Skeletal muscle tissue (tissue), 4 donors: ENCODE data around the gene PGC. TPM values are rescaled to one million over a fixed set of nuclear protein-coding genes. Genes with fewer than 3 reads are reported as not detected.

Experiments
- H3K27ac ChIP-seq: one replicate; pipeline ENCODE4 v1.7.0; 2013; ENCODE audit warnings: mild to moderate bottlenecking, low read depth, low read length, inconsistent platforms
- H3K27me3 ChIP-seq, 3 donors: one replicate each; pipeline ENCODE4 v1.7.0; 2013; ENCODE audit warnings: low read length in 3 of 3; ENCODE audit not compliant: control insufficient read depth in 3 of 3, insufficient read depth in 3 of 3
- H3K36me3 ChIP-seq, 3 donors: one replicate each; pipeline ENCODE4 v1.7.0; 2013; ENCODE audit warnings: low read length in 3 of 3; ENCODE audit not compliant: control insufficient read depth in 3 of 3, insufficient read depth in 3 of 3
- H3K4me1 ChIP-seq, 3 donors: one replicate each; pipeline ENCODE4 v1.7.0; 2013; ENCODE audit warnings: low read length in 3 of 3, mild to moderate bottlenecking in 3 of 3; ENCODE audit not compliant: control insufficient read depth in 3 of 3, insufficient read depth in 3 of 3
- H3K4me3 ChIP-seq, 3 donors: one replicate each; pipeline ENCODE4 v1.7.0; 2013; ENCODE audit warnings: low read length in 3 of 3
- H3K9ac ChIP-seq, 3 donors: one replicate each; pipeline ENCODE4 v1.7.0; 2013; ENCODE audit warnings: low read length in 3 of 3, mild to moderate bottlenecking in 3 of 3, moderate library complexity in 2 of 3, low read depth in 1 of 3
- H3K9me3 ChIP-seq, 3 donors: one replicate each; pipeline ENCODE4 v1.7.0; 2013; ENCODE audit warnings: low read length in 3 of 3; ENCODE audit not compliant: control insufficient read depth in 3 of 3
- total RNA-seq: library from RNA; depleted of rRNA; stranded (reverse); fragments of >200 nt; gene quantifications from one replicate; pipeline ENCODE4 v1.2.3, GENCODE V29; 2014
- donor health status: Osteomylitis.

The PGC gene
- total RNA-seq, 1 donor from 2014 or later, result 0.52 TPM

DNA sequence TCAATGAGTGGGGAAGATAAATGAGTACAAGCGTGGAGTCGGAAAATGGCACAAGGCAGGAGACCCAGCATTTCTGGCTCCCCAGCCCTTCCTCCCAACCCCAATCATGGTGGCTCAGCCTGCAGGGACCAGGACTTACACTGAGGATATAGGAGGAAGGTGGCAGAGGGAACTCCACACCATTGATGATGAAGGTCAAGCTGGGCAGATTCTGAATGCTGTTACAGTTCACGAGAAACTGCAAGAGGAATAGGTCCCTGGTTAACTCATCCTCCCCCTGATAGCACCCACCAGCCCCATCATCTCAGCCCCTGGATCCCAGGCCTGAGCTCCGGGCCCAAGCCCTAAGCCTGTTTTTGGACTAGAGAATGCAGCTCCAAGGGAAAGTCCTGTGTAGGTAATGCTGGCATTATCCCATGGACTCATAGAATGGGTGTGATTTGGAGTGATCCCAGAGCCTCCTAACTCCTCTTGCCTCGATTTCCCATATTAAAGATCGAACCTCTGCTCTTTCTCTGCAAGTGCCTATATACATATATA lies 9.5 kb downstream of the PGC start:
- H3K4me1 ChIP-seq, result peaks cover 18 to 20% (median 20%) of the 10 kb centered on the region in 3 donors
- H3K27ac ChIP-seq, result no peak overlapping the region
- H3K9ac ChIP-seq, result no peak overlapping the region
- H3K27me3 ChIP-seq, result peaks cover 0 to 5% (median 0%) of the 10 kb centered on the region in 3 donors
- no peak overlapping the region for H3K4me3 ChIP-seq
- no peaks in the 10 kb centered on the region for H3K9me3 ChIP-seq
- peaks cover 0 to under 1% (median 0%) of the 10 kb centered on the region in 3 donors for H3K36me3 ChIP-seq

DNA sequence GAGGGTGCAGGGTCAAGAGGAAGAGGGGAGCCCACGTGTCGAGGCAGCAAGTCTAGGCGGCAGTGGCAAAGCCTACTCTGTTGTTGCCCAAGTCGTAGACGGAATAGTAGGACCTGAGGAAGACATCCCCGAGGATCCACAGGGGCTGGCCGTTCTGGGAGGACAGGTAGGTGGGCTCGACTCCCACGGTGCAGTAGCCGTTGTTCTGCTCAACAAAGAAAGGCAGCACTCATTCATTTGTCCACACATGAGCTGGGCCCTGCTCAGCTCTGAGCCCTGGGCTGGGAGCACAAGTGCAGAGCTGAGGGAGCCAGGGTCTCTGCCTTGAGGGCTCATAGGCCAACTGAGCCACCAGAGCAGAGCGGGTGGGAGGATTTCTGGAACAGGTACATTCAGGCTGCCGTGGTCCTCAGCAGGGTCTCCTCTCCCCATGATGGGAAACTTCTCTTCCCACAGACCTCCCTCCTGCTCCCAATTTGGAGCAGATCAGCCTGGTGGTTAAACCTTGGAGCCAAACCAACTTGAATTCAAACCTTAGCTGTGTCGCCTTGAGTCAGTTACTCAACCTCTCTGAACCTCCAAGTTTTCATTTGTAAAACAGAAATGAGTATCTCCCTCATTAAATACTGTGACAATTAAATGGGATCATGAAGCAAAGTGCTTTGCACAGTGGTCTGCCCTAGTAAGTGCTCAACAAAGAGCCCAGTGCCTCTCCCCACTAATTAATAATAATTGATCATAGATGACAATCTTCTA lies 10.2 kb downstream of the PGC start:
- Histone ChIP-seq H3K9ac (no peak overlapping the region), H3K27me3 (peaks cover 0 to 5% (median 0%) of the 10 kb centered on the region in 3 donors), H3K36me3 (peaks cover 0 to 3% (median 0%) of the 10 kb centered on the region in 3 donors), H3K9me3 (no peaks in the 10 kb centered on the region), H3K27ac (no peak overlapping the region), H3K4me3 (no peak overlapping the region), H3K4me1 (peaks cover 23 to 26% (median 26%) of the 10 kb centered on the region in 3 donors)

DNA sequence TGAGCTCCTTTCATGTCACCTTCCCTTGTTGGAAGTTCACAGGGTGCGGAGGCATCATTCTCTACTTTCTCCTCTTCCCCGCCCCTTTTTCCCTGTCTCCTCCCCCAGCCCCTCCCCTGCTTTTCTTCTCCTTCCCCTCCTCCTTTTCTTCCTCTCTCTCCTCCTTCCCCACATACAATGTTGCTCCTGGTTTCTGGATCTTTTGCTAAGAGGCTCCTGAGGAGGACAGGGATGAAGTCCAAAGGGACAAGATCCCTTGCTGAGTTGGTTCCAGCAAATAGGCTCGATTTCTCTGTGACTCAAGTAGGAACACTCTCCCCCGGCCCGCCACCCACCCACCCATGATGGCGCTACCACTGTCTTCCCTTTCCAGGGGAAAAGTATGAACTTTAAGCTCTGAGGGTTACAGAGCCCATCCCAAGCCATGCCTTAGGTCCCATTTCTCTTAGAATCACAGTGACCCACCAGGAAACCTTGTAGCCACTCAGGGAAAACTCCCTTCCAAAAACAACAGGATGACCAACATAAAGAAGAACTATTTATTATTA lies 10.9 kb downstream of the PGC start:
- Histone ChIP-seq H3K9ac (no peak overlapping the region), H3K4me3 (peak overlapping the region in 1 of 3 donors; percentile 20), H3K27me3 (peaks cover 0 to 5% (median 0%) of the 10 kb centered on the region in 3 donors), H3K4me1 (peaks cover 30 to 34% (median 33%) of the 10 kb centered on the region in 3 donors), H3K36me3 (peaks cover 0 to 3% (median 0%) of the 10 kb centered on the region in 3 donors), H3K27ac (no peak overlapping the region), H3K9me3 (no peaks in the 10 kb centered on the region)

DNA sequence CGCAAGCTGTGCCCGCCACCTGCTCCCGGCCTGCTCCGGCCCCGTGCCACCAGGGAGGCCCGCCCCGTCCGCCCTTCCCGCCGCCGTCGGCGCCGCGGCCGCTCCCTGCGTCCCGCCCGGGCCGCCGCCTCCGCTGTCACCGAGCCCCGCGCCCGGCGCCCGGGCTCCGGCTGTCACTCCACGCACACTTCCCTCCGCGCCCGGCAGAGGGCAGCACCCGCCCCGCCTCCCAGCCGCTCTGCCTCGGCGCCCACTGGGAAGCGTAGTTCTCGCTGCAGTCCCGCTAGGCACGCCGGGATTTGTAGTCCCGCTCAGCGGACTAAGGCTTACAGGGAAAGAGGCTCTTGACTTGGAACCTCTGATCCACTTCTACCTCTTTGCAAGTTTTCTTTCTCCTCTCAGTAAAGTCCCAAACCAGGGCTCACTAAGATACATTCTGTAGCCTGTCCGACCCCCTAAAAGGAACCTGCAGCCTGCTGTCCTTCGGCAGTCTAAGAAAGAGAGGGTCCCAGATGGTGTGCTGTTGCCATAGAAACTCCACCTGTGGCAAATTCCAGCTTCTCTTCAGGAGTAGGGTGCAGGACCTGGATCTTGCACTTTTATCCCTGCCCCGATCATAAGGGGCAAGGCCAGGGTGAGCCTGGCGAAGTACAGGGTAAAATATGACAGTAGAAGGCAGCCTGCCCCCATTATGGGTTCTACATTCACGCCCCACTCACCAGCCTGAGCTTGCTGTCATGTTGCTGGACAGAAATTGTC lies 11.6 kb downstream of the PGC start, which contains the start of gene TFEB:
TFEB (minus strand) TSS at position 182 of the 759 bp plus-strand sequence. CDS start 44,395 bp downstream, outside the sequence.
- H3K27me3 ChIP-seq, result peaks cover 0 to 5% (median 0%) of the 10 kb centered on the region in 3 donors

DNA sequence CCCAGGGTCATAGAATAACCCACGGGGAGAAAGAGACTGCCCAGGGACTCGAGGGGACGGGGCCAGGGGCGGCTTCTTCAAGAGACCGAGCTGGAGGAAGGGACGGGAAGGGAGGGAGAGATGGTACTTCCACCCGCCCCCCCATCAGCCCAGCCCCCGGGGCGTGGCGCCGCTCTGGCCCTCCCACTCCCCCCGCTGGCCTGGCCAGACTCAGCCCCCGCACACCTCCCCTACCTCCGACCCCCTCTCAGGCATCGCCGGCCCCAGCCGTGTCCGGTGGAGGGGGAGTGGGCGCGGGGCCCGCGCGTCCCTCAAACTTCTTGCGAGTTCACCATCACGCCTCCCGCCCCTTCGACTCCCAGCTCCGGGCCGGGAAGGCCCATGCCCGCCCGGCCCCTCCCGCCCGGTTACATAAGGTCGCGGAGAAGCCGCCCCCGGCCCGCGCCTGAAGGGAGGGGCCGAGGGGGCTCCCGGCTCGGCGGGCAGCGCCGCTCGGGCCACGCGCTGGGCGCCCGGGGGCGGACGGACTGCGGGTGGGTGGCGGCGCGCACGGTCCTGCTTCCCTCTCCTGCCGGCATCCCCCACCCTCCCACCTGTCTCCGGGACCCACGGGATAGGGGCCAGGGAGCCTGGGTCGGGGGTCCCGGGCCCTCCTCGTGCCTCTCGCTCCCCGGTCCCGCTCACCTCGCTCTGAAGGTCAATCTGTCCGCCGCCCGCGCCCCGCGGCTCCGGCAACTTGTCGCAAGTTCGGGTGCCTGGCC lies 12.4 kb downstream of the PGC start:
- Histone ChIP-seq H3K4me1 (peaks cover 41 to 48% (median 47%) of the 10 kb centered on the region in 3 donors), H3K27me3 (no peaks in the 10 kb centered on the region), H3K9me3 (no peaks in the 10 kb centered on the region), H3K9ac (peak overlapping the region; percentile 85 to 93 (median 87)), H3K4me3 (peak overlapping the region; percentile 74 to 81 (median 78)), H3K36me3 (peaks cover 0 to 3% (median 0%) of the 10 kb centered on the region in 3 donors), H3K27ac (peak overlapping the region; percentile 95)

More for the DNA sequence above, 11.6 kb downstream of the PGC start, which contains the start of gene TFEB:
- peak within 1 kb of the TSS; percentile 85 to 93 (median 87) for H3K9ac ChIP-seq
- H3K4me1 ChIP-seq, result peaks cover 34 to 40% (median 40%) of the 10 kb centered on the region in 3 donors
- H3K27ac ChIP-seq, result peak within 1 kb of the TSS; percentile 95
- peak within 1 kb of the TSS; percentile 74 to 81 (median 78) for H3K4me3 ChIP-seq
- no peaks in the 10 kb centered on the region for H3K9me3 ChIP-seq
- H3K36me3 ChIP-seq, result peaks cover 0 to 3% (median 0%) of the 10 kb centered on the region in 3 donors

DNA sequence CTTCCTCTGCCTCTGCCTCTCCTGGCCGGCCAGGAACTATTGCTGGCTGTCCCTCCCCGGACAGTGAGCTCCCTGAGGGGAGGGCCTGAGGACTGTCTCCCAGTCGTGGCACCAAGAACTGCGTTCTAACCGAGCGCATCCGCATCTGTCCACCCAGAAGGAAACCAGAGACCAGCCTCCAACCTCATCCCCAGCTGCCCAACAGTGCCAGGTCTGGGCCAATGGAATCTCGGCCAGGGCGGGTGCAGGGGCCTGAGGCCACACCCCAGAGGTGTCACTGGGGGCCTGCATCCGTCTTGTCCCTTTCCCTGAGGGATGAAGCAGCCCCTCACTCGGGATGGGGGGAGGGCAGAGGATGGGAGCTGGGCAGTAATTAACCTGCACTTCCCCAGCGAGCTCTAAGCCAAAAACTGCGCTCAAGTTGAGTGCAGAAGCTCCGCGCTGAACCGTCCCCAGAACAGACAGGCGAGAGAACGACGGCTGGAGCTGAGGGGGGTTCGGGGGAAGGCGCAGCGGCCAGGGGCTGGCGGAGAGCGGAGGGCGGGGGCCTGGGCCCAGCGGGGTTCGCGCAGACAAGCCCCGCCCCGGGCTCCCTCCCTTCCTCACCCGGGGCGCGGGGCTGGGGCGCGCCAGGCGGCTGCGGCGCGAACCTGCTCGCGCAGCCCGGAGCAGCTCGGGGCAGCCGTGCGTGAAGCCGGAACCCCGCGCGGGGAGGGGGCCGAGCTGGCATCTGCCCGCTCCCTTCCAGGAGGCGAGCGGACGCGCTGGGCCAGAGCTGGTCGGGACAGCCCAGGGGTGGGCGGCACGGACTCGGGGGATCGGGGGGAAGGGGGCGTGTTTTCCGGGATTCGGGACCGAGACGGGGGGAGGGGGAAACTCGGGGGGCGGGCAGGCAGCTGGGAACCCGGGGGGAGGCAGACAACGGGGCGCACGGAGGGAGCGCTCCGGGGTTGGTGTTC lies 13.2 kb downstream of the PGC start:
- H3K36me3 ChIP-seq, result peaks cover 0 to 3% (median 0%) of the 10 kb centered on the region in 3 donors
- H3K4me1 ChIP-seq, result peaks cover 50 to 56% (median 56%) of the 10 kb centered on the region in 3 donors
- H3K27ac ChIP-seq, result peak overlapping the region; percentile 95
- H3K9ac ChIP-seq, result peak overlapping the region; percentile 85 to 93 (median 87)
- peak overlapping the region; percentile 77 to 81 (median 78) for H3K4me3 ChIP-seq
- H3K9me3 ChIP-seq, result no peaks in the 10 kb centered on the region
- H3K27me3 ChIP-seq, result no peaks in the 10 kb centered on the region

DNA sequence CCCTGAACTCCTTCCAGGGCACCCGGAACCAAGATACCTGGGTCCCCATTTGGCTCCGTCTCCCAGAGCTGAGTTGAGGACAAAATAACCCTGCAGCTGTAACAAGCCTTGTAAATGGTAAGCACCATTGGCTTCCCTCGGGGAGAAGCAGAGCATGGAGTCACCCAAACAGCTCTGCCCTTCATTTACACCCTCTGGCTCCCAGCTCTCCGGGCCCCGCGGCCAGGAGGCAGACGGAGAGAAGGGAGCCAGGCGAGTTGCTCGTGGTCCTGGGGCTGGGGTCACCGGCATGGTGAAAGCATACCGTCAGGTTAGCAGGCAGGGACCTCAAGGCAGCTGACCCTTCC lies 13.9 kb downstream of the PGC start:
- Histone ChIP-seq H3K27ac (peak overlapping the region; percentile 95), H3K36me3 (peaks cover 0 to 3% (median 0%) of the 10 kb centered on the region in 3 donors), H3K4me1 (peaks cover 57 to 63% (median 61%) of the 10 kb centered on the region in 3 donors), H3K9me3 (no peaks in the 10 kb centered on the region), H3K27me3 (no peaks in the 10 kb centered on the region), H3K4me3 (peak overlapping the region; percentile 77 to 81 (median 78)), H3K9ac (peak overlapping the region; percentile 81 to 87 (median 85))

DNA sequence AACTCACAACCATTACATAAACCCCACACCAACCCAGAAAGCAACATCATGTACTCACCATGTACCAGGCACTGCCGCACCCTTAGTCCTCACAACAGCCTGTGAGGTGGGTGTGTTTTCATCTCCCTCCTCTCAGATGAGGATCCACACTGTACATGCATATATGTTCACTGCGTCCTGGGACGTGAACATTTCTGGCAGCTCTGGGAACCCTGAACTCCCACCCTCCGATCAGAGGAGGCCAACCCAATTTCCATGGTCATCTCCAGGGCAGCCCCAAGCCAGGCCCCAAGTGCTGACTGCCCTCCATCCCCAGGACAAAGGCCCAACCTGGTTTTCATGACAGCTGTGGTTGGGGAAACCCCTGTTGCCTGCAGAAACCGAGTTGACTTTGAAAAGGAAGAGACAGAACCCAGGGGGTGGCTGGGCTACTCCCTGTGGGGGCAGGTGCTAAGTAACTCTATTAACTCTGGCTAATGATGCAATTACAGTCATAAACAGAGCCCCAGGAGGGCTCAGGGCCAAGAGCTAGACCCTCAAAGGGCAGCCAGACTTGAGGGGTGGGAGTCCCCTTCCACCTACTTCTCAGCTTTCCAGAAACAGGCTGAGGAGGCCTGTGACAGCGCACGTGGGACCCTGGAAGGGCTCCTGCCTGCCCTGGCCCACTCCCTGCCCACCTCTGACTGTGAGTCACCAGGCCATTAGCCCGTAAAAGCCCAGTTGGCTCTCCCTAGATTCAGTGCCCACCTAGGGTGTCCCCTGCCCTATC lies 14.4 kb downstream of the PGC start:
- Histone ChIP-seq H3K4me3 (peak overlapping the region; percentile 77 to 81 (median 78)), H3K4me1 (peaks cover 62 to 68% (median 66%) of the 10 kb centered on the region in 3 donors)

More for the DNA sequence above, 14.4 kb downstream of the PGC start:
- H3K36me3 ChIP-seq, result peaks cover 0 to 3% (median 0%) of the 10 kb centered on the region in 3 donors
- H3K27me3 ChIP-seq, result no peaks in the 10 kb centered on the region
- H3K27ac ChIP-seq, result peak overlapping the region; percentile 95
- no peaks in the 10 kb centered on the region for H3K9me3 ChIP-seq
- H3K9ac ChIP-seq, result peak overlapping the region; percentile 81 to 87 (median 85)
